Activated CD8-positive, alpha-beta memory T cell treated with anti-CD3 and anti-CD28 coated beads for 36 hours (primary cell): ENCODE results near the gene MEF2A. TPM values are rescaled to one million over a fixed set of nuclear protein-coding genes. Genes with fewer than 3 reads are reported as not detected.
"Not testable (repeated sequence)": the region's sequence is repeated elsewhere in the genome, so short reads cannot be mapped to it uniquely, and the experiment has no call there.

ENCODE experiments used
- CTCF ChIA-PET: fragments of 350-600 bp; sonication (Branson Sonifier 250); formaldehyde crosslinking; loops from one replicate; lab custom pipeline; 2021; ENCODE audit warnings: antibody characterized with exemption; lab: Charles Lee
- POLR2A ChIA-PET: fragments of 350-600 bp; sonication (Branson Sonifier 250); formaldehyde crosslinking; loops from one replicate; lab custom pipeline; 2021; ENCODE audit warnings: antibody characterized with exemption; lab: Charles Lee
- total RNA-seq, 2 experiments: library from RNA; stranded (reverse); gene quantifications; one replicate each; pipeline ENCODE4 v1.2.3, GENCODE V29; 2021

The MEF2A gene
- total RNA-seq, 2 experiments from 2014 or later: 21.9 to 23.4 TPM

- ChIA-PET POLR2A (no interaction called here), CTCF (interaction anchor here (1.1 kb wide), 1 partner anchor 13 kb away, joined by 5 read pairs; no protein-coding TSS in a partner anchor)
Observed at GRCh38 chr15:99717161-99718009, 151.6 kb downstream of the MEF2A start.

GRCh38 chr15:99718421-99718820, 152.6 kb downstream of the MEF2A start:
- POLR2A ChIA-PET: no interaction called here
- CTCF ChIA-PET: no interaction called here

DNA sequence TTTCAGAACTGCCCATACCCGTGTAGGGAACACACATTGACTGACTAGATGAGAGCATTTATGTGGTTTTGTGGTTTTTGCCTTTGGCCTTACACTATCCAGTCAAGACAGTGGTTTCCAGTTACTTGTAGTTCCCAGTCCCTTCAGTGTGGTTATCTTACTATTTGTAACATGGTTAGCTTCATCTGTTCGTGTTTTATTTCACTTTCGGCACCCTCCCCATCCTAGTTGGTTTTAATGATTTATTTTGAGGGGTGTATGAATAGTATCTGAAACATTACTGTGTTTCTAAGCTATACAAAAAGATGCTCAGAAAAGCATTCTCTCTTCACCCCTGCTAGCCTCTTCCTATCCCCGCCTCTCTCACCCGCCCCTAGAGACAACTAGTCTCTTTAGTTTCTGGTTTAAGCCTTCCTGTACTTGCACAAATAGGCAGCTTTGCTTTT, 153.3 kb downstream of the MEF2A start:
- POLR2A ChIA-PET: no interaction called here
- CTCF ChIA-PET: no interaction called here

- ChIA-PET CTCF (no interaction called here), POLR2A (no interaction called here)
Observed at GRCh38 chr15:99720533-99720932, 154.7 kb downstream of the MEF2A start.

- ChIA-PET POLR2A (no interaction called here), CTCF (interaction anchor here (0.9 kb wide), 1 partner anchor 11 kb away, joined by 3 read pairs; no protein-coding TSS in a partner anchor)
Observed at GRCh38 chr15:99721104-99721778, 155.5 kb downstream of the MEF2A start.

- ChIA-PET CTCF (interaction anchor here (0.9 kb wide), 1 partner anchor 12 kb away, joined by 3 read pairs; no protein-coding TSS in a partner anchor), POLR2A (no interaction called here)
Observed at GRCh38 chr15:99721896-99722295, 156.1 kb downstream of the MEF2A start.

DNA sequence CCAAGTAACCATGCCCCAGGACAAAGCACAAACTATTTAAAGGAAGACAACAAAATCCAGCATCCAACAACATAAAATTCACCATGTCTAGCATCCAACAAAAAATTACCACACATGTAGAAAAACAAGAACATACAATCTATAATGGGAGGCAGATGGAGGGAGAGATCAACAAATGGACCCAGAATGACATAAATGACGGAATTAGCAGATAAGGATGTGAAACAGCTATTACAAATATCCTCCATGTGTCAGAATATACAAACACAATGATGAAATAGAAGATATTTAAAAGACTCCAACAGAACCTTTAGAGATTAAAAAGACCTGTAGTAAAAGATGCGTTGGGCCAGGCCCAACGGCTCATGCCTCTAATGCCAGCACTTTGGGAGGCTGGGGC, 156.6 kb downstream of the MEF2A start:
- CTCF ChIA-PET: interaction anchor here (0.9 kb wide), 1 partner anchor 12 kb away, joined by 3 read pairs; no protein-coding TSS in a partner anchor
- POLR2A ChIA-PET: no interaction called here

GRCh38 chr15:99726333-99726732, 160.5 kb downstream of the MEF2A start:
- CTCF ChIA-PET: no interaction called here
- POLR2A ChIA-PET: no interaction called here

- POLR2A ChIA-PET: no interaction called here
- CTCF ChIA-PET: no interaction called here
Observed at GRCh38 chr15:99727330-99727729, 161.5 kb downstream of the MEF2A start.

- POLR2A ChIA-PET: no interaction called here
- CTCF ChIA-PET: no interaction called here
Observed at GRCh38 chr15:99727733-99728132, 161.9 kb downstream of the MEF2A start.

- ChIA-PET CTCF (no interaction called here), POLR2A (no interaction called here)
Observed at GRCh38 chr15:99728916-99729315, 163.1 kb downstream of the MEF2A start.

DNA sequence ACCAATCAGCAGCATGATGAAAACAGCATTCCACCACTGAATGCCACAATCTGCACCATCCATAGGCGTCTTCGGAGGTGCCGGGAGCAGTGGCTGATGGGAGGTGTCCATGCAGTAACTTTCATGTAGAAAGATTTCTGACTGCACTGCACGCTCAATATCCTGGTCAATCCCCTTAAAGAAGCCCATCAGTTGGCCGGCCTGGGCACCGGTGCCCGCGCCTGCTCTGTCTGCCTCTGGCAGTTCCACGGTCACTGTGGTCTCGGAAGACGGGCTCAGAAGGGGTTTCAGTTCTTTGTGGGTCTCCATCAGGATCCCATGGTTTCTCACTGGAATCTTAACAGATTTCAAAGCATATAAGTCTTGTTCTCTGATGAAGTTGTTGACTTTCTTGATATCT, 163.5 kb downstream of the MEF2A start:
- CTCF ChIA-PET: no interaction called here
- POLR2A ChIA-PET: no interaction called here

- ChIA-PET CTCF (no interaction called here), POLR2A (no interaction called here)
Observed at GRCh38 chr15:99729920-99730319, 164.1 kb downstream of the MEF2A start.

GRCh38 chr15:99731336-99732123, 165.7 kb downstream of the MEF2A start:
- CTCF ChIA-PET: interaction anchor here (1.8 kb wide), 1 partner anchor 27 kb away, joined by 4 read pairs; no protein-coding TSS in a partner anchor
- POLR2A ChIA-PET: no interaction called here

- ChIA-PET POLR2A (no interaction called here), CTCF (interaction anchor here (0.6 to 1.8 kb wide), 3 partner anchors 28 to 989 kb away, joined by 3 to 7 read pairs (median 4); no protein-coding TSS in a partner anchor)
Observed at GRCh38 chr15:99732124-99732750, 166.5 kb downstream of the MEF2A start.

DNA sequence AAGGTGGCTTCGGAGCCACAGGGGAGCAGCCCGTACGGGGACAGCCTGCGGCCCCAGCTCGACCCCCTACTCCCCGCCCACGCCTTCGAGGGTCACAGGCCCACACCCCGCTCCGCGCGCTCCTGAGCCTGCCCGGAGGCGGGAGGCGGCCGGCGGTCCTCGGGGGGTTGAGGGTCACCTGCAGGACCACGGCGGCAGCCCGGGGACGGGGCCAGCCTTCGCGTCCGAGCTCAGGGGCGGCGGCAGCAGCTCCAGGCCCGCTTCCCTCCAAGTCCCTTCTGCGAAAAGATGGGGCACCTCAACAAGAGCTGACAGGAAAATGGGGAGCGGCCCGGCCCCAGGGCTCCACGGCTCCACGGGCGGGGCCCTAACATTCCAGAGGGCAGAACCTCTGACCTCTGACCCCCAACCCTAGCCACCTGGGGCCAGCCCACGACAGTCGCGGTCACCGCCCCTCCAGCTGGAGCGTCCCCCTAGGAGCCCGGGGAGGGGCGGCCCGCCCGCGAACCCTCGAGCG, 167.0 kb downstream of the MEF2A start:
- POLR2A ChIA-PET: interaction anchor here (0.8 to 1.3 kb wide), 4 partner anchors 24 to 481 kb away, joined by 3 to 9 read pairs (median 4); partner anchors contain the start of gene LRRC28
- CTCF ChIA-PET: interaction anchor here (0.6 to 1.7 kb wide), 4 partner anchors 23 to 988 kb away, joined by 3 to 7 read pairs (median 3); no protein-coding TSS in a partner anchor

DNA sequence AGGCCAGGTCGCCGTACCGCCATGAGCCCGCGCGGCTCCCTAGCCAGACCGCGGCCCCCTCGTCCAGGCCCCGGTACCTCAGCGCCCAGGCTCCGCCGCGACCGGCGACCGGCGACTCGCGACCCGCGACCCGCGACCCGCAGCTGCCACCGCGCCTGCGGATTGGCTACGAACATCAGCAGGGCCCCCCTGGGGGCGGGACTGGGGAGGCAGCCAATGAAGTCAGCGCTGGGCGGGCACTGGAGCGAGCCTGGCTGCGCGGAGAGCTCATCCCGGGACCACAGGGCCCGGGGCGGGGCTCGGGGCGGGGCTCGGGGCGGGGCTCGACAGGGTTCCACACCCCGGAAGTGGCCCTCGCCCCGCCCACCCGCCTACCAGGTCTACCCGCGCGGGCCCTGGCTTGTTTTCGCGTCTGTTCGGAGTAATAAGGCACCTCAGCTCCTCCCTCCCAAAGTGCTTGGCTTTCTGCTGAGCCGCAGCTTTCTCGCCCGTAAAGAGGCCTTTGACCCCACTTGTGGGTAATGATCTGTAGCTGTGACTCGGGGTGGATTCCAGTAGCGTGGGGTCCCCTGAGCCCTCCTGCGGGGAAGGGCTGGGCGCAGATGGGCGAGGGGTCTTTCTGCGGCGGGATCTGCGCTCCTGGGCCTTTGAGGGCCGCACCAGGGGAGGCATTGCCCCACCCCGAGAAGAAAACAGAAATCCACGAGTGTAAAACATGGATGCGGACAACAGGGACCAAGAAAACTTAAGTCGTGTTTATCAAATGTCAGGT, 167.7 kb downstream of the MEF2A start, which contains the start of gene LYSMD4:
Gene LYSMD4 (minus strand): TSS at position 170 of the 772 bp plus-strand sequence. CDS start 1,438 bp downstream, outside the sequence.
- POLR2A ChIA-PET: interaction anchor here (0.5 to 1.3 kb wide), 5 partner anchors 23 to 482 kb away, joined by 3 to 9 read pairs (median 4); partner anchors contain the start of gene LRRC28
- CTCF ChIA-PET: interaction anchor here (1.0 to 1.7 kb wide), 3 partner anchors 23 to 461 kb away, joined by 3 to 7 read pairs (median 3); no protein-coding TSS in a partner anchor

DNA sequence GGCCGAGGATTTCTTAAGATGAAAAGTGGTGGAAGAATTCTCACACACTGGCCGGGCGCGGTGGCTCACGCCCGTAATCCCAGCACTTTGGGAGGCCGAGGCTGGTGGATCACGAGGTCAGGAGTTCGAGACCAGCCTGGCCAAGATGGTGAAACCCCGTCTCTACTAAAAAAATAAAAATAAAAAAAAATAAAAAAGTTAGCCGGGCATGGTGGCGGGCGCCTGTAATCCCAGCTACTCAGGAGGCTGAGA, 168.2 kb downstream of the MEF2A start:
- POLR2A ChIA-PET: not testable (repeated sequence)
- CTCF ChIA-PET: interaction anchor here (1.1 to 1.7 kb wide), 2 partner anchors 22 to 461 kb away, joined by 3 to 7 read pairs; no protein-coding TSS in a partner anchor
